ENCODE measurements around the gene RNF112.

GRCh38 chr17:19361944-19362276 is 49.1 kb upstream of the RNF112 start:
- no peak for TF ChIP-seq CTCF (IDR thresholded peaks at IDR 0.05)
- no peak for TF ChIP-seq POLR2AphosphoS5 (IDR thresholded peaks at IDR 0.05)
- no peak for TF ChIP-seq EP300 (IDR thresholded peaks at IDR 0.05)
- TF ChIP-seq POLR2A (IDR thresholded peaks at IDR 0.05; ENCODE audit: low read depth): no peak
